Caco-2 (cell line): ENCODE results near the gene DYNC2H1. TPM values are rescaled to one million over a fixed set of nuclear protein-coding genes. Genes with fewer than 3 reads are reported as not detected.
A peak's percentile ranks its signal among the peaks of the same experiment; 100 is the strongest.

ENCODE experiments used
- BruUV-seq: library from RNA; stranded (reverse); fragments of 400-500 nt; replicated peaks from 2 replicates; lab custom pipeline; 2021; lab: Mats Ljungman, UMichigan
- CTCF ChIA-PET: fragments of 300-600 bp; sonication (Branson Sonifier 250); formaldehyde crosslinking; loops from one replicate; lab custom pipeline; 2022; ENCODE audit warnings: antibody characterized with exemption; lab: Charles Lee
- POLR2A ChIA-PET: fragments of 300-600 bp; sonication (Branson Sonifier 250); formaldehyde crosslinking; loops from one replicate; lab custom pipeline; 2022; ENCODE audit warnings: antibody characterized with exemption; lab: Charles Lee
- DNase-seq, 2 experiments: peaks; one replicate each; pipeline versions ENCODE4 v3.0.0 to v3.0.0-alpha.2; 2020 to 2022
- H3K27me3 ChIP-seq: replicated peaks from 2 replicates; pipeline ENCODE4 v1.6.0; 2011; ENCODE audit warnings: low read length; ENCODE audit not compliant: control insufficient read depth, insufficient read depth
- H3K36me3 ChIP-seq: 2 replicates; pipeline ENCODE4 v1.5.1; 2011; ENCODE audit warnings: low read length; ENCODE audit not compliant: control insufficient read depth, insufficient read depth
- H3K4me1 ChIP-seq: fragments of 250-450 bp; sonication (Bioruptor Pico); 2 replicates; pipeline ENCODE4 v1.5.1; 2020; ENCODE audit warnings: mild to moderate bottlenecking
- H3K4me3 ChIP-seq: 2 replicates; pipeline ENCODE4 v1.5.1; 2011; ENCODE audit warnings: low read depth, mild to moderate bottlenecking, control low read depth, low read length
- H3K9me3 ChIP-seq: fragments of 250-450 bp; sonication (Bioruptor Pico); 2 replicates; pipeline ENCODE4 v1.5.1; 2020; ENCODE audit warnings: mild to moderate bottlenecking, moderate library complexity
- H3K27ac Mint-ChIP-seq: one replicate; pipeline ENCODE4 v1.8.0; 2022; ENCODE audit warnings: mixed read lengths; ENCODE audit not compliant: unreplicated experiment
- H3K27me3 Mint-ChIP-seq: one replicate; pipeline ENCODE4 v1.8.0; 2022; ENCODE audit warnings: mixed read lengths; ENCODE audit not compliant: insufficient read depth, unreplicated experiment
- H3K36me3 Mint-ChIP-seq: one replicate; pipeline ENCODE4 v1.8.0; 2022; ENCODE audit warnings: mild to moderate bottlenecking, mixed read lengths; ENCODE audit not compliant: insufficient read depth, unreplicated experiment
- H3K4me1 Mint-ChIP-seq: one replicate; pipeline ENCODE4 v1.8.0; 2022; ENCODE audit warnings: low read depth, mixed read lengths; ENCODE audit not compliant: unreplicated experiment
- H3K4me3 Mint-ChIP-seq: one replicate; pipeline ENCODE4 v1.8.0; 2022; ENCODE audit warnings: mild to moderate bottlenecking, moderate library complexity, mixed read lengths; ENCODE audit not compliant: unreplicated experiment
- H3K9me3 Mint-ChIP-seq: one replicate; pipeline ENCODE4 v1.8.0; 2022; ENCODE audit warnings: mixed read lengths; ENCODE audit not compliant: unreplicated experiment
- CTCF ChIP-seq, 2 experiments: fragments of 200-600 bp in 1 of 2; IDR thresholded peaks; 1 replicate in 1 of 2; 2 replicates in 1 of 2; pipeline versions ENCODE4 v1.5.1 to v1.8.0; 2011 to 2022; ENCODE audit warnings: antibody characterized with exemption in 1 of 2, control low read depth in 1 of 2, inconsistent platforms in 1 of 2, low read depth in 1 of 2, low read length in 1 of 2, mild to moderate bottlenecking in 1 of 2, moderate library complexity in 1 of 2; ENCODE audit not compliant: insufficient read depth in 1 of 2, severe bottlenecking in 1 of 2, unreplicated experiment in 1 of 2
- intact Hi-C: fragments of 100-400 bp; cut with micrococcal nuclease; formaldehyde crosslinking; loops from one replicate; pipeline ENCODE4 v1.10.0; 2022; ENCODE audit not compliant: unreplicated experiment
- total RNA-seq: library from RNA; stranded (reverse); gene quantifications from 2 replicates; pipeline ENCODE4 v1.2.3, GENCODE V29; 2022

The DYNC2H1 gene
- total RNA-seq, 1 experiment from 2014 or later: 6.5 TPM

GRCh38 chr11:103294516-103294915, 185.3 kb downstream of the DYNC2H1 start:
- Histone ChIP-seq H3K4me3 (no peak overlapping the region), H3K36me3 (no peaks in the 10 kb centered on the region), H3K4me1 (no peaks in the 10 kb centered on the region), H3K9me3 (peaks cover 25% of the 10 kb centered on the region), H3K27me3 (no peaks in the 10 kb centered on the region)
- Mint-ChIP-seq H3K27ac (no peak overlapping the region), H3K36me3 (no peaks in the 10 kb centered on the region), H3K27me3 (no peaks in the 10 kb centered on the region), H3K4me1 (no peaks in the 10 kb centered on the region), H3K9me3 (peaks cover 67% of the 10 kb centered on the region), H3K4me3 (no peak overlapping the region)
- ChIA-PET POLR2A (no interaction called here), CTCF (no interaction called here)
- BruUV-seq: no TSS peak
- intact Hi-C loops: no loop called here
- DNase-seq: no peak
- no peak for TF ChIP-seq CTCF (IDR thresholded peaks at IDR 0.05; ENCODE audit: insufficient read depth in 1 of 2, low read depth in 1 of 2, low read length in 1 of 2, severe bottlenecking in 1 of 2, unreplicated experiment in 1 of 2)

GRCh38 chr11:103295704-103296103, 186.5 kb downstream of the DYNC2H1 start:
- Histone ChIP-seq H3K4me1 (no peaks in the 10 kb centered on the region), H3K27me3 (no peaks in the 10 kb centered on the region), H3K36me3 (no peaks in the 10 kb centered on the region), H3K9me3 (peaks cover 25% of the 10 kb centered on the region), H3K4me3 (no peak overlapping the region)
- no TSS peak for BruUV-seq
- ChIA-PET POLR2A (no interaction called here), CTCF (no interaction called here)
- Mint-ChIP-seq H3K4me1 (no peaks in the 10 kb centered on the region), H3K4me3 (no peak overlapping the region), H3K27ac (no peak overlapping the region), H3K27me3 (no peaks in the 10 kb centered on the region), H3K9me3 (peaks cover 60% of the 10 kb centered on the region), H3K36me3 (no peaks in the 10 kb centered on the region)
- TF ChIP-seq CTCF (IDR thresholded peaks at IDR 0.05; ENCODE audit: insufficient read depth in 1 of 2, low read depth in 1 of 2, low read length in 1 of 2, severe bottlenecking in 1 of 2, unreplicated experiment in 1 of 2): no peak
- intact Hi-C loops: no loop called here
- DNase-seq: peak in 1 of 2 experiments; percentile 10

GRCh38 chr11:103297900-103298299, 188.7 kb downstream of the DYNC2H1 start:
- H3K27me3 ChIP-seq: no peaks in the 10 kb centered on the region
- Mint-ChIP-seq H3K27me3 (no peaks in the 10 kb centered on the region), H3K4me1 (no peaks in the 10 kb centered on the region), H3K4me3 (no peak overlapping the region), H3K36me3 (no peaks in the 10 kb centered on the region), H3K27ac (no peak overlapping the region), H3K9me3 (peaks cover 41% of the 10 kb centered on the region)
- H3K4me1 ChIP-seq: no peaks in the 10 kb centered on the region
- no TSS peak for BruUV-seq
- ChIA-PET CTCF (no interaction called here), POLR2A (no interaction called here)
- no peak for TF ChIP-seq CTCF (IDR thresholded peaks at IDR 0.05; ENCODE audit: insufficient read depth in 1 of 2, low read depth in 1 of 2, low read length in 1 of 2, severe bottlenecking in 1 of 2, unreplicated experiment in 1 of 2)
- no peak overlapping the region for H3K4me3 ChIP-seq
- DNase-seq: no peak
- no peaks in the 10 kb centered on the region for H3K36me3 ChIP-seq
- intact Hi-C loops: no loop called here
- peaks cover 22% of the 10 kb centered on the region for H3K9me3 ChIP-seq
